Esophagus squamous epithelium (tissue), 5 donors: ENCODE data around the gene FGFR3. TPM values are rescaled to one million over a fixed set of nuclear protein-coding genes. Genes with fewer than 3 reads are reported as not detected.

Experiments used
- DNase-seq: peaks from one replicate; lab custom pipeline; 2025; lab: John Stamatoyannopoulos, UW
- H3K27ac ChIP-seq, 4 donors: fragments of 200-600 bp; sonication (generic); one replicate each; pipeline ENCODE4 v1.5.1; 2016 to 2019; ENCODE audit warnings: mild to moderate bottlenecking in 1 of 4
- H3K27me3 ChIP-seq, 4 donors: fragments of 200-600 bp; sonication (generic); 1 replicate in 3 of 4; 2 replicates in 1 of 4; pipeline versions ENCODE4 v1.5.1 to v1.6.0; 2017 to 2021; ENCODE audit warnings: antibody characterized with exemption in 1 of 4
- H3K36me3 ChIP-seq, 3 donors: fragments of 200-600 bp; sonication (generic); one replicate each; pipeline ENCODE4 v1.5.1; 2016 to 2019
- H3K4me1 ChIP-seq, 3 donors: fragments of 200-600 bp; sonication (generic); one replicate each; pipeline ENCODE4 v1.5.1; 2017 to 2019
- H3K4me3 ChIP-seq, 4 donors: fragments of 200-600 bp; sonication (generic); 1 replicate in 3 of 4; 2 replicates in 1 of 4; pipeline ENCODE4 v1.5.1; 2016 to 2019; ENCODE audit warnings: mild to moderate bottlenecking in 2 of 4, moderate library complexity in 1 of 4
- H3K9me3 ChIP-seq, 3 donors: fragments of 200-600 bp; sonication (generic); one replicate each; pipeline ENCODE4 v1.5.1; 2016 to 2019
- POLR2A ChIP-seq, 4 donors: fragments of 450-650 bp; IDR thresholded peaks; one replicate each; pipeline ENCODE4 v1.6.1; 2017; ENCODE audit warnings: antibody characterized with exemption in 4 of 4, mild to moderate bottlenecking in 4 of 4, moderate library complexity in 3 of 4
- WGBS, 2 donors: methylation state at CpG; one replicate each; pipeline ENCODE4 v1.1.5; 2018; 5-methylcytosine and 5-hydroxymethylcytosine counted together
- intact Hi-C: fragments of 100-400 bp; cut with DNase I; formaldehyde crosslinking; loops from one replicate; pipeline ENCODE4 v1.15.0; 2022
- total RNA-seq, 4 donors: library from RNA; depleted of rRNA; stranded (reverse); fragments of >200 nt; gene quantifications; one replicate each; pipeline ENCODE4 v1.1.0, GENCODE V29; 2016
- TF ChIP-seq, protein P1 (sequence below), 6 experiments: fragments of 450-650 bp in 4 of 6; fragments of 200-600 bp in 2 of 6; sonication (generic) in 2 of 6; IDR thresholded peaks; one replicate each; pipeline ENCODE4 v1.5.1; 2016 to 2019; ENCODE audit warnings: antibody characterized with exemption in 6 of 6, mild to moderate bottlenecking in 4 of 6, moderate library complexity in 4 of 6
- donor health status: DM: yes; HTN: yes; CAD: no.

Gene FGFR3
- total RNA-seq, 4 donors from 2014 or later = 175 to 307 (median 223) TPM

DNA sequence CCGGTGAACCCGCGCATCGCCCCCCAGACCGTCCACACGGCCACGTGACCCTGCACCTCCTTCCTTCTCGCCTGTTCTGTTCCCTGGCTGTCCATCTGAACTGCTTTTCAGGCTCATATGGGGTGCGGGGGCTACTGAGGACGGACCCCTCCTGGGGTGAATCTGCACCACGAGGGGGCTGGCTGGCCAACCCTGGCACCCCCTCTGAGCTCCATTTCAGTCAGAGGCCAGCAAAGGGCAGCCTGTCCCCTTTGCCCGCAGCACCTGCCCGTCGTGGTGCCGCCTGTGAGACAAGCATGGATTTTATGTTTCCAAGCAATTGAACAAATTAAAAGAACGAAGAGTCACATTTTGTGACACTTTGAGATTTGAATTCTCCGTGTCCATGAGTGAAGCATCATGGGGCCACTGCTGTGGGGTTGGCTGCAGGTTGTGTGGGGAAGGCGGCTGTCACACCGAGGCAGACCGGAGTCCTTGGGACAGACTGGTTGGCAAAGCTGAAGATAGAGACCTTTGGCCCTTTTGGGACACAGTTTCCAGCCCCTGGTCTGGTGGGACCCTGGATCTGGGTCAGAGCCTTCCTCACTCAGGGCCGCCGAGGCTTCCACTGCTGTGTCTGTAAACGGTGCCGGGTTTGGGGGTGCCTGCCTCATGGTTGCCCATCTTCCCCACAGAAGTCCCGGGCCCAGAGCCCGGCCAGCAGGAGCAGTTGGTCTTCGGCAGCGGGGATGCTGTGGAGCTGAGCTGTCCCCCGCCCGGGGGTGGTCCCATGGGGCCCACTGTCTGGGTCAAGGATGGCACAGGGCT is 5.7 kb downstream of the FGFR3 start:
- Histone ChIP-seq H3K36me3 (peaks cover 7 to 80% (median 18%) of the 10 kb centered on the region in 3 donors), H3K4me1 (peaks cover 15 to 89% (median 30%) of the 10 kb centered on the region in 3 donors), H3K9me3 (no peaks in the 10 kb centered on the region), H3K27me3 (peaks cover 0 to 59% (median 0%) of the 10 kb centered on the region in 4 donors), H3K27ac (no peak overlapping the region), H3K4me3 (no peak overlapping the region)
- WGBS, 2 donors = 85 to 94% methylated on average over 6 to 10 of the region's 30 CpGs
- intact Hi-C loops = no loop called here
- TF ChIP-seq, protein P1, sequence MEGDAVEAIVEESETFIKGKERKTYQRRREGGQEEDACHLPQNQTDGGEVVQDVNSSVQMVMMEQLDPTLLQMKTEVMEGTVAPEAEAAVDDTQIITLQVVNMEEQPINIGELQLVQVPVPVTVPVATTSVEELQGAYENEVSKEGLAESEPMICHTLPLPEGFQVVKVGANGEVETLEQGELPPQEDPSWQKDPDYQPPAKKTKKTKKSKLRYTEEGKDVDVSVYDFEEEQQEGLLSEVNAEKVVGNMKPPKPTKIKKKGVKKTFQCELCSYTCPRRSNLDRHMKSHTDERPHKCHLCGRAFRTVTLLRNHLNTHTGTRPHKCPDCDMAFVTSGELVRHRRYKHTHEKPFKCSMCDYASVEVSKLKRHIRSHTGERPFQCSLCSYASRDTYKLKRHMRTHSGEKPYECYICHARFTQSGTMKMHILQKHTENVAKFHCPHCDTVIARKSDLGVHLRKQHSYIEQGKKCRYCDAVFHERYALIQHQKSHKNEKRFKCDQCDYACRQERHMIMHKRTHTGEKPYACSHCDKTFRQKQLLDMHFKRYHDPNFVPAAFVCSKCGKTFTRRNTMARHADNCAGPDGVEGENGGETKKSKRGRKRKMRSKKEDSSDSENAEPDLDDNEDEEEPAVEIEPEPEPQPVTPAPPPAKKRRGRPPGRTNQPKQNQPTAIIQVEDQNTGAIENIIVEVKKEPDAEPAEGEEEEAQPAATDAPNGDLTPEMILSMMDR (IDR thresholded peaks at IDR 0.05) = no peak
- no peak for TF ChIP-seq POLR2A (IDR thresholded peaks at IDR 0.05)
- no peak for DNase-seq

DNA sequence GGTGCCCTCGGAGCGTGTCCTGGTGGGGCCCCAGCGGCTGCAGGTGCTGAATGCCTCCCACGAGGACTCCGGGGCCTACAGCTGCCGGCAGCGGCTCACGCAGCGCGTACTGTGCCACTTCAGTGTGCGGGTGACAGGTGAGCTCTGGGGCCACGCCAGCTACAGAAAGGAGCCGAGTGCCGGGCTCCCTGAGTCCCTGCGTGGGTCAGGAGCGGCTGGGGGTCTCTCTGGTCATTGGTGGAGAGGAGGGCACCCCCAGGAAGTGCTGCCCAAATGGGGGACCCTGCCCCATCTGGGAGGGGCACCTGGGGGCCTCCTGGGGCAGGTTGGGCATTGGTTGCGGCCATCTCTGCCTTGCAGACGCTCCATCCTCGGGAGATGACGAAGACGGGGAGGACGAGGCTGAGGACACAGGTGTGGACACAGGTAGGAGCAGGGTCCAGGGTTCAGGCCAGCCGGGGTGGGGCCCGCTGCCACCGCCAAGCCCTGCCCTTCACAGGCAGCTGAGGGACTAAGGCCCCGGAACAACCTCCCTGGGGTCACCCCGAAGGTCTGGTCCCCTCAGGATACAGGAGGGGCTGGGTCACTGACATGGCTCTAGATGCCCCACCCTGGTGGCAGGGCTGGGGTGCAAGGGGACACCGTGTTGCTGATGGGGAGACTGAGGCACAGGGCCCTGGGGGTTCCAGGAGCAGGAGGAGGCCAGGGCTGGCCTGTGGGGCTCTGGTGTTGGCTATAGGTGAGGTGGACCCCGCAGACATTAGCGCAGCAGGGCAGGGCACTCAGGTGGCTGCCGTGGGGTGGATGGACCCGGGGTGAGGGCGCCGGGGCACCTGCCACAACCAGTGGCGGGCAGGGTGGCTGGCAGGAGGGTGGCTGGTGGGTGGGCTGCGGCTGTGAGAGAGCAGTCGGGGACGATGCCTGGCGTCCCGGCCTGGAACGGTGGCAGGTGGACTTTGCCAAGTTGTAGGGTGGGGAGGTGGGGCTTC is 6.6 kb downstream of the FGFR3 start:
- no peak for DNase-seq
- intact Hi-C loops = loop anchor here (5.0 kb wide), 1 partner anchor 47 kb away; no protein-coding TSS in a partner anchor
- TF ChIP-seq POLR2A (IDR thresholded peaks at IDR 0.05) = no peak
- TF ChIP-seq, protein P1 (IDR thresholded peaks at IDR 0.05) = no peak
- Histone ChIP-seq H3K9me3 (no peaks in the 10 kb centered on the region), H3K4me3 (no peak overlapping the region), H3K27me3 (peaks cover 0 to 50% (median 0%) of the 10 kb centered on the region in 4 donors), H3K27ac (no peak overlapping the region), H3K4me1 (peaks cover 8 to 86% (median 26%) of the 10 kb centered on the region in 3 donors), H3K36me3 (peaks cover 15 to 89% (median 19%) of the 10 kb centered on the region in 3 donors)
- 73 to 95% methylated on average over 10 of the region's 41 CpGs for WGBS, 2 donors

DNA sequence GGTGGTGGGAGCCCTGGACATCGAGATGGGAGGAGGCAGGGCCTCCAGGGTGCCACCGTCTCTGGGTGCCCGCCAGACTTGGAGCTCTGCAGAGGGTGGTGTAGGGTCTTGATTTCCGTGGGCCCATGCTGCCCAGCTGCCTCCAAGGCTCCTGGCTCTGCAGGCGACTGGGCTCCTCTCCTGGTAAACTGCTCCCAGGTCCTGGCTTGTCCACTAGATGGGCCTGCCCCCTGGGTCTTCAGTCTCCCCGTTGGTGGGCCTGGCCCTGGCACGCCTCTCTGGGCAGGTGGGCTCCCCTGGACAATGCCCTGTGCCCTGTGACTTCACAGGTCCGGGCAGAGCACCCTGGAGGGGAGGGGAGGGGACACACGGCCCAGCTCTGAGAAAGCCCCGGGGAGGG is 7.7 kb downstream of the FGFR3 start:
- intact Hi-C loops = loop anchor here (5.0 kb wide), 1 partner anchor 49 kb away; no protein-coding TSS in a partner anchor
- DNase-seq = no peak
- no CpG with 5 or more reads among the region's 10 CpGs for WGBS, 2 donors

DNA sequence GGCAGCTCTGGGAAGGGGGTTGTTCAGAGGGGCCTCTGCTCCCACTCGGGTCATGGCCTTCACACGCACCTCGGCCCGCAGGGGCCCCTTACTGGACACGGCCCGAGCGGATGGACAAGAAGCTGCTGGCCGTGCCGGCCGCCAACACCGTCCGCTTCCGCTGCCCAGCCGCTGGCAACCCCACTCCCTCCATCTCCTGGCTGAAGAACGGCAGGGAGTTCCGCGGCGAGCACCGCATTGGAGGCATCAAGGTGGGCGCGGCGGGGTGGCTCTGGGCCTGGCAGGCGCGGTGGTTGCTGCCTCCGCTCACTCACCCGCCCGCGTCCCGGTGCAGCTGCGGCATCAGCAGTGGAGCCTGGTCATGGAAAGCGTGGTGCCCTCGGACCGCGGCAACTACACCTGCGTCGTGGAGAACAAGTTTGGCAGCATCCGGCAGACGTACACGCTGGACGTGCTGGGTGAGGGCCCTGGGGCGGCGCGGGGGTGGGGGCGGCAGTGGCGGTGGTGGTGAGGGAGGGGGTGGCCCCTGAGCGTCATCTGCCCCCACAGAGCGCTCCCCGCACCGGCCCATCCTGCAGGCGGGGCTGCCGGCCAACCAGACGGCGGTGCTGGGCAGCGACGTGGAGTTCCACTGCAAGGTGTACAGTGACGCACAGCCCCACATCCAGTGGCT is 8.3 kb downstream of the FGFR3 start:
- peaks cover 0 to 33% (median 0%) of the 10 kb centered on the region in 4 donors for H3K27me3 ChIP-seq
- no CpG with 5 or more reads among the region's 56 CpGs for WGBS, 2 donors
- TF ChIP-seq POLR2A (IDR thresholded peaks at IDR 0.05) = no peak
- TF ChIP-seq, protein P1 (IDR thresholded peaks at IDR 0.05) = no peak
- intact Hi-C loops = loop anchor here (5.0 kb wide), 1 partner anchor 49 kb away; no protein-coding TSS in a partner anchor
- H3K4me3 ChIP-seq = no peak overlapping the region
- H3K36me3 ChIP-seq = peaks cover 19 to 100% (median 23%) of the 10 kb centered on the region in 3 donors
- H3K9me3 ChIP-seq = no peaks in the 10 kb centered on the region
- DNase-seq = no peak
- peaks cover 0 to 77% (median 20%) of the 10 kb centered on the region in 3 donors for H3K4me1 ChIP-seq
- H3K27ac ChIP-seq = peak overlapping the region in 1 of 4 donors; percentile 13

More for the DNA sequence above, 7.7 kb downstream of the FGFR3 start:
- Histone ChIP-seq H3K27ac (no peak overlapping the region), H3K27me3 (peaks cover 0 to 39% (median 0%) of the 10 kb centered on the region in 4 donors), H3K4me3 (no peak overlapping the region), H3K4me1 (peaks cover 0 to 78% (median 24%) of the 10 kb centered on the region in 3 donors), H3K9me3 (no peaks in the 10 kb centered on the region), H3K36me3 (peaks cover 19 to 100% (median 20%) of the 10 kb centered on the region in 3 donors)
- TF ChIP-seq POLR2A (IDR thresholded peaks at IDR 0.05) = no peak
- TF ChIP-seq, protein P1 (IDR thresholded peaks at IDR 0.05) = no peak
